Retina (tissue), 1 donor: ENCODE measurements around the gene FBXO31.

Experiments used
- DNase-seq: peaks from one replicate; pipeline ENCODE4 v3.0.0-alpha.2; 2016

Gene FBXO31, protein sequence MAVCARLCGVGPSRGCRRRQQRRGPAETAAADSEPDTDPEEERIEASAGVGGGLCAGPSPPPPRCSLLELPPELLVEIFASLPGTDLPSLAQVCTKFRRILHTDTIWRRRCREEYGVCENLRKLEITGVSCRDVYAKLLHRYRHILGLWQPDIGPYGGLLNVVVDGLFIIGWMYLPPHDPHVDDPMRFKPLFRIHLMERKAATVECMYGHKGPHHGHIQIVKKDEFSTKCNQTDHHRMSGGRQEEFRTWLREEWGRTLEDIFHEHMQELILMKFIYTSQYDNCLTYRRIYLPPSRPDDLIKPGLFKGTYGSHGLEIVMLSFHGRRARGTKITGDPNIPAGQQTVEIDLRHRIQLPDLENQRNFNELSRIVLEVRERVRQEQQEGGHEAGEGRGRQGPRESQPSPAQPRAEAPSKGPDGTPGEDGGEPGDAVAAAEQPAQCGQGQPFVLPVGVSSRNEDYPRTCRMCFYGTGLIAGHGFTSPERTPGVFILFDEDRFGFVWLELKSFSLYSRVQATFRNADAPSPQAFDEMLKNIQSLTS

DNA sequence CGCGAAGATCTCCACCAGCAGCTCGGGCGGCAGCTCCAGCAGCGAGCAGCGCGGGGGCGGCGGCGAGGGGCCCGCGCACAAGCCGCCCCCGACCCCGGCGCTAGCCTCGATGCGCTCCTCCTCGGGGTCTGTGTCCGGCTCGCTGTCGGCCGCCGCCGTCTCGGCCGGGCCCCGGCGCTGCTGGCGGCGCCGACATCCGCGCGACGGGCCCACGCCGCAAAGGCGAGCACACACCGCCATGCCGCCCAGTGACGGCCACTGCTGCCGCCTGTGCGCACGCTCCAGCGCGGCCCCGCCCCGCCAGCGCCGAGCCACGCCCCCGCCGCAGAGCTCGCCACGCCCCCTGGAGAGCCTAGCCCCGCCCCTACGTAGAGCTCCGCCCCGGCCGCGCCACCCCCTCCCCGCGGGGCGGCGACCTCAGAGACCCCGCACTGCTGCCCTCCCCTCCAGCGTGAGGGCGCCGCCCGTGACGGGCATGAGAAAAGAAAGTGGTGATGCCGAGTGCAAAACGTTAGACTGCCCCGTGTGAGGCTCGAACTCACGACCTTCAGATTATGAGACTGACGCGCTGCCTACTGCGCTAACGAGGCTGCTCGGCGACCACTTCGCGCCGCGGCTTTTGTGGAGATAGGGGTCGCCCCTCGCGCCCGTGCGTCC, at the start of gene FBXO31:
Gene FBXO31, minus strand, starts transcription at position 272 of the 657 bp plus-strand sequence. Its CDS starts 32 bp downstream, at position 240.
- DNase-seq, result no peak

DNA sequence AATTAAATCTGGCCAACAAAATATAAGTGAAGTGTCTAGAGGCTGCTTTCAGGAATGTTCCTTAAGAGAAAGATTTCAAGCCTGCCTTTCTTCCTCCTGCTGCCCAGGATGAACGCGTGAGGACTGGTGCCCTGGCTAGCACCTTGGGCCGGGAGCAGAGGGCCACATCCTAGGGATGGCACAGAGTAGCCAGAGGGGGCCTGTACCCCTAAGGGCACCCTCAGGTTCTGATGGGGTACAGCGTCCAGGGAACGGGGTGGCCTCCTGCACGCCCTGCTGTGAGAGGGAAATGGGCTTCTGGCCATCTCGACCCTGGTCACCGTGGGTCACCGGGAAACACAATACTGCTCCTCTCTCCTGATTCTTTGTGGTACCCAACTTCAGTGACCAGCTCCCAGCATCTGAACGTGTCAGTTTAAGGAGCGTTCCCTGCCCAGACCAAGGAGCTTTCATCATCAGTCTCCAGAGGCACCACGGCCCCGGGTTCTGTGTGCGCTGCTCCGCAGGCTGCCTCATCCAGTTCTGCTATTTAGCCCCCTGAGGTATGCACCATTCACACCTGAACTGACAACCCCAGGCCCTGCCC, 48.8 kb upstream of the FBXO31 start:
- DNase-seq, result no peak

DNA sequence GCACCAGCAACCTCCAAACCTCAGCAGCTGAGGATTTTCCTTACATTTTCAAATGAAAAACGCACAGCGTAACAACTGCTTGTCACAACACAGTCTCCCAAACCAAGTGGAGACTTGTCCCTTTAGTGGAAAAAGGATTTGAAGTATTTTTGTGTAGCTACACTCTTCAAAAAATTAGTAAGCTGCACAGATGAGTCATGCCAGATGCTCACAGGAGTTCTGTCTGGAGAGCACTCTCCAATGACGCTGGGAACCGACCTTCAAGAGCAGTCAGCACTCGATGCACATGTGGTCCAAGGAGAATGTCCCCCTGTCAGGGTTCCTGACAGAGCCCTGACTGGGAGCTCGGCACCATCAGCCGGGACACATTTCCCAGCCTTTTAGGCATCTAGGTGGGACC, 48.4 kb upstream of the FBXO31 start:
- no peak for DNase-seq

DNA sequence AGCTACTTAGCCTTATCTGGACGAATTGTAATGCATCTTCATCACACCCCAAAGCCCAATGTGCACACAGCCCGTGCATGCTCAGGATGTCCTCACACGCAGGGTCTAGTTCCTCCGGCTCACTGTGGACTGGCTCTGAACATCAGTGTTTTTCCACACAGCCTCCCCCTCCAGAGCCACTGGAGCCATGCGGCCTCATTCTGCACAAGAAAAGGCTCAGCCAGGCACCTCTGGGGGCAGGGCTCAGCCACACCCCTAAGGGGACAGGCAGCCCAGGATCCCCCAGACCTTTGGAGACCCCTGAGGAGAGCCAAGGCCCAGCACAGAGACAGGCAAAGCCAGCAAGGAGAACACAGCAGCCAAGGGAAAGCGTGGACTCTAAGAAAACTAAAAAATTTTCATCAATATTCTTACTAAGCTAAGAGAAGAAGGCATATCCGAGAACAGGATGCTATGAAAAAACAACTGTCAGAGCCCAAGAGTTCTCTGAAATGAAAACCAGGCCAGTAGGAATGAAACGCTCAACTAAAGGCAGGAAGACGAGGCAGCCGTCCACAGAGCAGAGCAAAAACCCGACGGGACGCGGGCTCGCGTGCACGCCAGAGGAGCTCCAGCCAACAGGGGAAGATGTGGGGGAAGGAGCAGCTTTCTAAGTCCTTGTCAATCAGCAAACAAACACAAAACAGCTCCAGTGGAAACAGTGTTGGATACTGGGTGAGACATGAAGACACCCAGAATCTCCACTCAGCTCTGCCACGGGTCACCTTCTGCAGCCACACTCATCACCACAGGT, 43.0 kb upstream of the FBXO31 start:
- no peak for DNase-seq

DNA sequence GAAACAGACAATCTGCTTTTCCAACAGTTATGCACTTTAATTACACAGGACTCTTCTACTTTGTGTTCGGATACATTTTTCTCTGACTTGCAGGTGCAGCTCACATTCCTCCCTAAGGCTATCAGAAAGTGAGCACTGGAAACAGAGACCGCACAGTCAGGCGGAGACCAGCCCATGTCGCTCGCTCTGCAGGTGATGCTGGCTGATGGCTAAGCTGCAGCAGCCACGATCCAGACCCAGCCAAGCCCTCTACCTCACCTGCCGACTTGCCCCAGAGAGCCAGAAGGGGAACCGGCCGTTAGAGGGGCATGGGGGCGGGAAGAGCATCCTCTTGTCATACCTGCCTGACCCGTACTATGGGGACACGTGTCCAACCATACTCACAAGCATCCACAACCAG, 42.4 kb upstream of the FBXO31 start:
- DNase-seq, result no peak

DNA sequence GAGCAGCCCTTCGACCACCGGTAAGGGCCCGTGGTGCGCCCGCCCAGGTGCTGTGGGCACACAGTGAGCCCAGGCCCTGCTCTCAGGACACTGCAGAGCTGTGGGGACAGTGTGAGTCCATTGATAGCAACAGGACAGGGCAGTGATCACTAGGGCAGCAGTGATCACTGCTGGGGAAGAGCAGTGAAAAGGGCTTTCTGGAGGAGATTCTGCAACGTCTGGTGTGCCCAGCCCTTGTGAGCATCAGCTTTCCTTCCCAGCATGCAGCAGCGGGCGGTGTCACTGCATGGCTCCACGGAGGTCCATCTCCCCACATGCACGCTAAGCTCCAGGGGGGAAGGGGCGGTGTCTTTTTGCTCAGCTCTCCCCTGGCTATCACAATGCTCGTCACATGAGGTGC, 40.7 kb upstream of the FBXO31 start:
- no peak for DNase-seq

DNA sequence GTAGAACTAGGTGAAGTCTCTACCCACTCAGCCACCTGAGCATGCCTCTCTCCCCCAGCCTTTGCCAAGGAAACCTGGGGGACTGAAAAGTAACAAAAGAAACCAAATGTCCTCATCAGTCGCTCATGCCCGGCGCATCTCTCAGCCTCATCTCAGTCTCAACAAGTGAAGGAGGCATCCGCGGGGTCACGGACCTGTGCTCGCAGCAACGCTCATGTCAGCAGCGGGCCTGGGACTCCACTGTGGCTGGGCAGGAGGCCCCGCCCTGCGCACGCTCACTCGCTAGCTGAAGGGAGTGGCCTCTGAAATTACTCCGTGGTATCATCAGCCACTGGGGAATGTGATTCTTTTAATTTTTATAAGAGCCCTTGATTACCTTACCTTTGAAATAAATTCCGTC, 39.9 kb upstream of the FBXO31 start:
- no peak for DNase-seq

DNA sequence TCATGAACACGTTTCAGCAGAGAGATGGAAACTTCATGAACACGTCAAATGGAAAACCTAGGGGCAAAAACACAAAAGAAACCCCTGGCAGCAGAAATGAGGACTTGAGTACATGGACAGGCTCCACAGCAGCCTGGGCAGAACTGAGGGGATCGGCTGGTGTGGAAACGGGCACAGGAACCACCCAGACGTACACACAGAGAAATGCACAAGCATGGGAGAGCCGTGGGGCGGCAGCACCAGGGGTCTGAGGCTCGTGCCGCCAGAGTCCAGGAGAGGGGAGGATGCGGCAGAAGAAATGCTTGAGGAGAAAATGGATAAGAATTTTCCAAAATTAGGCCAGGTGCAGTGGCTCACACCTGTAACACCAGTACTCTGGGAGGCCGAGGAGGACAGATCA, 38.5 kb upstream of the FBXO31 start:
- DNase-seq, result no peak

DNA sequence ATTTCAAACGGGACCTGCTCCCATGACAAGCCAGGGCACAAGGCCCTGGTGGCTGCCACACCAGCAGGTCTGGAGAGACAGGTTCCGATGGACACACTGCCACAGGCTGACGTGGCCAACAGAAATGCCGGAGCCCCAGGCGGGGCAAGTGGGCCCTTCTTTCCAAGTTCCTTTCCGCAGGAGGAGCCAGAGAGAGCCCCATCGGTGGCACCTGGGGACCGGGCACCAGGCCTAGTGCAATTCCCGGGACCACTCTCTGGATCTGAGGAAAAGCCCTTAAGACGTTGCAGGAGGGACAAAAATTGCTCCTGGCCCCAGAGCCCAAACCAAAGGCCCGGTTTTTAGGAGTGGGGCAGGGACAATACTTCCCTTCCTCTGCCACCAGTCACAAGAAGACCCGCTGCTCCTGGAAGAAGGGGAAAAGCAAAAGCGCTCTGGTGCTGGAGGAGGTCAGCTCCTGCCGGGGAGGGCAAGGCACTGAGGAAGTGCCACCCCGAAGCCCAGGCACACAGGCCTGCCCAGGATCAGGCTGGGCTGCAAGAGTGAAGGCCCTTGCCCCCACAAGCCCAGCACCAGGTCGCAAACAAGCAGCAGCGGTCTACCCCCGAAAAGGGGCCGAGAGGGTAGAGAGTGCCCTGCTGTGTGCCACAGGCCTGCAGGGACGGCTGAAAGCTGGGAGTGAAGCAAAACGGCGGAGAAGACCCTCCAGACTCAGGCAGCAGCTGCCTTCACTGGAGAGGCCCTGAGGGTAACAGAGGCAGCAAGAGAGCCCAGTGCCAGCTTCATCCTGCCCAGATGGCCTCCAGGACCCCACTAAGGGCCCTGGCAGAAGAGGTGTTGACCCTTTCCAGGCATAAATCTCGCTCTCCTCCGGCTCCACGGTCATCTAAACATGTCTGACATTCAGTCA, 37.7 kb upstream of the FBXO31 start:
- no peak for DNase-seq

DNA sequence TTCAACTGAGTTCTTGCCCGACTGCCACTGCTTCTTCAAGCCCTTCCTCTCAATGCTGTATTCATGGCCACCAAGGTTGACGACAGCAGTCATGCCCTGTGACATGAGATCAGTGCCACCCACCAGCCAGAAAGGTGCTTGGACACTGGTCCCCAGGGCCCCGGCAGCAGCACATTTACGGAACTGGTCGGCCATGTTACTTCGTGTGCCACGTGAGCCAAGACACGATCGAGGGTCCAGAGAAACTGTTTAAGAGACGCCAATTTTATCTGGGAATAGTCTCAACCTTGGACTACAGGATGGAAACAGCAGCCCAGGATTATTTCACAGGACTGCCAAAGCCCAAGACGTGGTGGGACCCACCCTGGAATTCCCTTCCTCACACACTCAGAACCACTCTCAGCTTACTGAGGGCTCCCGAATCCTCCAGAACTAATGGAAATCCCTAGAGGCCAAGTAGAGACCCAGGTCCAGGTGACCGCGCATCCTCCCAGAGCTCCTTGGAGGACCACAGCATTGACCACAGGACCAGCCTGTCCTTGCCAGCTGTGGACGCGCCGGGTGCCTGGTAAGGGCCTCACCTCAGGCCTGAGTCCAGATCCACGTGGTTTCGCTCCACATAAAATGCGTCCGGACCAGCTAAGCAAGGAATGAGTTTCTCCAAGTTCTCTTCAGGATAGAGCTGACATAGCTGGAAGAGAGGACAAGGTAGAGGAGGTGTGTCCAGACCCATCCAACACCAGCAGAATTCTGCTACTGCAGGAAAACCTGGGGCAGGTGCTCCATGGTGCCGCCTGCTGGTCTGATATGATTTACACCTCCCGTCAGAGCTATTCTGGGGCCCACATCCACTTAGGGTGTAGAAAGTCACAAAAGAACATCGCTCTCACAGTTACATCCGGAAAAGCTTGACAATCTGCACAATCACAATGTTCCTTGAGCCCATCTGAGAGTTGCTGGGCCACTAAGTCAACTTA, 36.7 kb upstream of the FBXO31 start:
- no peak for DNase-seq

DNA sequence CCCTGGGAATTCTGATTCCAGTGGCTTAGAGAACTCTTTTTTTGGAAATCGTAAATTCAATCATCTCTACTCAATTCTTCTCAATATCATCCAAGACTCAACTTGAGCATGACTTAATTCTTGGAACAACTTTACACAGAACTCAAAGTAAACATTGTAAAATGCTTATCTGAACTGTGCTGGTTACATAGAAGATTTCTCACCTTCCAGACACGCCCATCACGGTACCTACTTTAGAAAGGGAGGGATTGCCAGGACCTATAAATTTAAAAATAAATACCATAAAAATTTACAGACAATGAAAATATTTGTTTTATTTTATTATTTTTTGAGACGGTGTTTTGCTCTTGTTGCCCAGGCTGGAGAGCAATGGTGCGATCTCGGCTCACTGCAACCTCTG, 35.1 kb upstream of the FBXO31 start:
- no peak for DNase-seq

DNA sequence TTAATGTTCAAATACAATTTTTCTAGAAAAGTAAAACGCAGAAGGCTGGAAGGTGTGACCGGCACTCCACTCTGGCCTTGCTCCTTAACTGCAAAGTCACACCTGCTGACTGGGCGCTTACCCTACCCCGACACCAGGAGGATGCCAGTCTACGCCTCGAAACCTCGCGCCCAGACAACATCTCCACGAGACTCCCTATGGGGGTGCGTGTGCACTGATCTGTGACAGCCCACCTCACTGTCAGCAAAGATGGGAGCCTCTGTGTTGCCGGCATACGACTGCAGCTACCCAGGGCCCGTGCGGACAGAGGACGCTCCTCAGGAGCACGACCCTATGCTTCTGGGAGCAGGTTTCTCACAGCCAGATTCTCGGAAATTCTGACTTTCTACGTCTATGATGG, 34.6 kb upstream of the FBXO31 start:
- no peak for DNase-seq

DNA sequence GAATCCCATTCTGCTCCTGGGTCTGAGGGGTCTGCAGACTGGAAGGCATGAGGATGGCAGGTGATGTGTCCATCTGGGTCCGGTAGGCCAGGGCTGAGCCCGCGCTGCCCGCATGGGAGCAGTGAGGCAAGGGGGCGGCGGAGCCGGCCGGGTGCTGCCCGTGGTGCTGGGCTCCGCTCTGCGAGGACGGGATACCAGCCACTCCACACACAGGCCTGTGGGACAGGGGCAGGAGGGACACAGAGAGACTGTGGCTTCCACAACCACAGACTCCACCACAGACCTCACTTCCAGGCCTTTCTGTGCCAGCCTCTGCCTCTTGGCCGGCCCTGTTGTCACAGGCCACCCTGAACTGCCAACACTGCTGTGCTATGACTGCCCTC, 33.9 kb upstream of the FBXO31 start:
- no peak for DNase-seq

DNA sequence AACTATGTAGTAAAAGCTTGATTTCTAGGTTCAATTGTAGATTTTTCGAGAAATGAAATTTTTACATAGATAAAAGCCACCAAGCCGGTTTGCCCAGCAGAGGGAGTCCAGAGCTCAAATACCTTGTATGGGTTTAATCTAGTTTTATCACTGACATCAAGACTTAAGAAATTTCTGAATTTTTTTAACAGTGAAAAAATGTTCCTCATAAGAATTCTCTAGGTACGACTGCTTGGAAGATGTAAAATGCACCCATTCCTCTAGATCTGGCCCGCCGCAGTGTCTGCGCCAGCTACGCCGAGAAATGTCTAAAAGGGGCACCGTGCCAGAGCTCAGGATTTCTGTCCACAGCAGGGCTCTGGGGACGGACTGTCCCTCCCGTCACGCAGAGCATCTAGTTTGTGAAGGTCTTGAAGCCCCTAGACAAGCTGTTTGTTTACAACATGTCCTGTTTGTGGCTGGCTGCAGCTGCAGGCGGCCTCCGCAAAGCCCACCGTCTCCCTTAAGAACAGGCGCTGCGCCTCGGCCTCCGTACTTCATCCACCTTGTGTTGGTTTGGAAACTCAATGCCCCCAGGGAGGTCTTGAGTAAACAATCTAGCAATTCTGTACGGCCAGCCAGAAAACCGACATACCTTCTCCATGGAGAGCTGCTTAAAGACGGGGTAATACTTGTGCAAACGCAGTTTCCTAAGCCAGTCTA, 33.4 kb upstream of the FBXO31 start:
- DNase-seq, result no peak

DNA sequence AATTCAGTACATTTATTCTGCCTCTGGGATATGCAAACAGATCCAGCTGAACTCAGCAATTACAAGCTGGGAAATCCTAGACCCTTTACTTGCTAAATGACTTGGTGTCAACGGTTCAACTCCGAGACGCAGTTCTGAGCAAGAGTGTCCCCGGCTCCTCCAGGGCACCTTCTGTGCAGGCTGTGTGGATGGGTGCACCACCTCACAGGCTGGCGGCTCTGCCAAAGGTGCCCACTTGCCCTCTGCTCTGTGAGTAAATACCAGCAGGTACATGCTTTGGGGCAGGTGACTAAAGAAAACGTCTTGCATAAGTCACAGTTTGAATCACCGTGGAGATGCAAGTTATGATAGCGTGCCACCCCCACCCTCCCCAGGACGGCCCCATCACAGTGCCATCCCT, 31.9 kb upstream of the FBXO31 start:
- no peak for DNase-seq

DNA sequence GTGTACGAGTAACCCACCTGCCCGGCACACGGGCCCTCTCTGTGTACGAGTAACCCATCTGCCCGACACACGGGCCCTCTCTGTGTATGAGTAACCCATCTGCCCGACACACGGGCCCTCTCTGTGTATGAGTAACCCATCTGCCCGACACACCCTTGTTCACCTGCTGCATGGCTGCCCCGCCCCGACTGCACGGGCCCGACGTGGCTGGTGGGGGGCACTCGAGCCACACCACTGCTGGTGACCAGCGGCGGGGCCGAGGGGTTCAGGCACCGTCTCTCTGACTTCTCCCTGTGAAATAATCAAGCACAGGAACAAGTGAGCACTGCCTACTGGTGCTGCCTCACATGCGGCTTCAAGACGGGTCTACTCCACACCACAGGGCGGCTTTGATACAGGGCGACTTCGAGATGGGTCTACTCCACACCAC, 30.7 kb upstream of the FBXO31 start:
- no peak for DNase-seq

DNA sequence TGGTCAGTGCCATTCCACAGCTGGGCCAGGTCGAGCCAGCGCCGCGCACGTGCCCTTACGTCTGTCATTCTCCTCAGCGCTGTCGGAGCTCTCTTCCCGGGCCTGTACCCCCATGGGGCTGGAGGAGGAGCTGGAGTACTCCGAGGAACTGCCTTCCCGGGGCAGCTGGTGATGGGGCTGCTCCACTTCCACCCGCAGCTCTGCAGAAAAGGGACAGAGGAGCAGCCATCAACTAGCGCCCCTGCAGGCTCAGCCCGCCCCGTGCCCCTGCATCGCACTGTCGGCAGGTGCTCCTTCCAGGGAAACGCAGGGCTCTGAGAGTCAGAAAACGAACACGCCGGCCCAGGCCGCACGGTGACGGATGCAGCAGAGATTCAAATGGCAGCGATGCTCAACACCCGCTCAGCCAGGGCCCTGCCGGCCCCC, 29.4 kb upstream of the FBXO31 start:
- DNase-seq, result no peak

DNA sequence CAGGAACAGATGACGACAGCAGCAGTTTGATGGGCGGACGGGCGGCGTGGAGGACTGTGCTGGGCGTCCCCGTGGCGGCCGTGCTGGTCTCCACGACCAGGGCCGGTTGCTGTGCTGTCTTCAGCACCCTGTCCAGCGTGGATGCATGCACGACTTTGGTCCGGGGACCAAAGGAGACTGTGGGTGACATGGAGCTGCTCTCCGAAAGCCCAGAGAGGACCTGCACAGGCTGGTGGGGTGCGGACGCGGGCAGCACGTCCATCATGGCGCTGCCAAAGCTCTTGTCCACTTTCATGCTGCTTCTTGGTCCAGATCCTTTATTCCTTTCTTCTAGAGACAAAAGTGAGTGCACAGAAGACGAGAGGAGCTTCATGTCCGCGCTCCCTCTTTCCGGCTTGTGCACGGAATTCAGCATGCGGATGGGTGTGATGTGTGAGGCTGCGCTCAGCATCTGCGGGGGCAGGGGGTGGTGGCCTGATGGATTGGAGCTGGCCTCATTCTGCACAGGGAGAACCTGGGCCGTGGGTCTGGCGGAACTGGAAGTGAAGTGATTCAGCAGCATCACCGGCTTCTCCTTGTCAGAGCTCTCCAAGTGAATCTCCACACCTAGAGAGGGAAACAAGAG, 28.9 kb upstream of the FBXO31 start:
- DNase-seq, result no peak
